Embryonic facial prominence (tissue), 1 donor: ENCODE measurements around the gene CDKN1A.

Source experiments
- DNase-seq: peaks from one replicate; pipeline ENCODE4 v3.0.0-alpha.2; 2016; ENCODE audit errors: extremely low spot score

CDKN1A gene

DNA sequence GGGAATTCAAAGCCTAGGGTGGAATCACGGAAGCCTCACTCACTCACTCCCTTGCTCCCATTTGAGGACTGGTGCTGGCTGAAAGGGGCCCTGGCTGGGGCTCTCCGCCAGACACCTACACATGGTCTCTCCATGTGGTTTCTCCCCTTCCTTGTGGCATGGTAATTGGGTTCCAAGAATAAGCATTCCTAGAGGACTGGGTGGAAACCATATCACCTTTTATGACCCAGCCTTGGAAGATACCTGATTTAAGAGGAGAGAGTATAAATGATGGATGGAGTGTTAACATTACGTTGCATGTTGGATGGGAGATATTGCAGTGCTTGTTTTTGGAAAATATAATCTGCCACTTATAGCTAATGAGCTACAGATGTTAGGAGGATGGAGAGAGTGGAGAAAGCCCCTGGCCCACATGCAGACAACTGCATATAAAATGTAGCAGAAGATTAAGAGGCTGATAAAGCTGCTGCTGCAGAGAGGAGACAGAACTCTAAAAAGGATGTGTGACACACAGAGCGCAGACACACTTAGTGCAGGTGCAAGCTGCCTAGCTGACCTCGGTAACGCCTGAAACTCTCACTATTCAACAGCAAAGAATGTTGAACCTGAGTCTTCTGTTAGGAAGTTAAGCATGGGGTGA is 23.3 kb upstream of the CDKN1A start:
- DNase-seq, result no peak

DNA sequence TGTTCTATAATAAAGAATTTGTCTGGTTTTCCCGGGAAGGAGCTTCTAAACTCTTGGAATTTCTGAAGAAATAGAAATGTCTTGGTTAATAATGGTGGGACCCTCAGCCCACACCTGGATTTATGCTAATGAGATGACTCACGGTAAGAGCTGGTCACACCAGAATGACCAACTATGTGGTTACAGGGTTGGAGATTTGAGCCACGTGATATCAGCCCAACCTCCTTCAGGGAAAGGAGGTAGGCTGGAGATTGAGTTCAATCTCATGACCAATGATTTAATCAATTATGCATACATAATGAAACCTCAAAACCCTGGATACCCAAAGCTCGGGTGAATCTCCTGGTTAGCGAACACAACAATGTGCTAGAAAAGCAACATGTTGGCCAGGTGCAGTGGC is 22.1 kb upstream of the CDKN1A start:
- no peak for DNase-seq

DNA sequence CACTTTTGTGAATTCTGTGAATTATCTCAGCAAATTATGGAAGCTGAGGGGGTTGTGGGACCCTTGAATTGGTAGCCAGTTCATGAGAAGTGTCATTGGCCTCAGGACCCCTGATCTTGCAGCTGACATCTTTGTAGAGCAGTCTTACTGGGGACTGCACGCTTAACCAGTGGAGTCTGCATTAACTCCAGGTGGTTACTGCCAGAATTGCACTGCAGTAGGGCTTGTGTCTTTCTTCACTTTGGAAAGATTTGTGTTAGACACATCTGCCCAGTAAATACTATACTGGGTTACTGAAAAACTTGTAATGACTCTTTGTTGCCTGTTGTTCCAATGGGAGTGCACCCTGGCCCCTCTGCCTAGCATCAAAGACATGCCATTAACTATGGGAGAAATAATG is 21.2 kb upstream of the CDKN1A start:
- DNase-seq, result no peak

DNA sequence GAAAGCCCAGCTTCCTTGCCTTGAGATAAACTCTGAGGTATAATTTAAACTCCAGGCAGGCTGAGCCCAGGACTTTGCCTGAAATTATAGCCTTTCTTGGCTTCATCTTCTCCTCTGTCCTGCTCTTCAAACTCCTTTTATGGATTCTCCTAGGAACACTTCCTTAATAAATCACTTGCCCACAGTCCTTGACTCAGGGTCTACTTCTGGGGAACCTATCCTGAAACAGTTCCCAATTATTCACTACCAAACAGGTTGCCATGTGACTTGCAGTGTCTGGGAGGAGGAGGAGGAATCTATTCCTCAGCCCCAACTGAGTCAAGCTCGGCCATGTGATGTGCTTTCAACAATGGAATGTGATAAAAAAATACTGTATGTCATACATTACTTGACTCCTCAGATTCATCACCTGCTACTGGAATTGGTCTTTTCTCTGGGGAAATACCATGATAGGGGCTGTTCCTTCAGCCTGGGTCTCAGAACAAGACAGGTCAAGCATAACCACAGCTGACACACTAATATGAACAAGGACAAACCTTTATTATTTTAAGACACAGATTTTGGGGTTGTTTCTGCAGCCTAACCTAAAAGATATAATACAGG is 20.5 kb upstream of the CDKN1A start:
- no peak for DNase-seq

DNA sequence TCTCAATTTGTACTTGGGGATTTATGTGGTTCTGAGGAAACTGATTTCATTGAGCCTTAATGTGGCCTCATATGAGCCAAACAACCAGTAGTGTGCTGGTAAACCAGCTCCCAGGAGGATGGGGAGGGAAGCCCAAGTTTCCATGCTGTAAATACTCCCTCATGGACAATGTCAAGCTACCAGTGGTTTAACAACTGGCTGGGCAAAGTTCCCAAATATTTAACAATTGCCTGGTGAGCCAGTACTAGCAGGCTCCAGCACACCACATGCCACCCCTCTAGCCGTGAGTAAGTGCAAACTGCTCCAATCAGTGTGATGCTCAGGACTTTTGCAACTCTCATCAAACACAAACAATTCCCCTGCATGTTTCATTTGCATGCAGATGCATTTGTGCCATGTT is 19.2 kb upstream of the CDKN1A start:
- DNase-seq, result no peak

DNA sequence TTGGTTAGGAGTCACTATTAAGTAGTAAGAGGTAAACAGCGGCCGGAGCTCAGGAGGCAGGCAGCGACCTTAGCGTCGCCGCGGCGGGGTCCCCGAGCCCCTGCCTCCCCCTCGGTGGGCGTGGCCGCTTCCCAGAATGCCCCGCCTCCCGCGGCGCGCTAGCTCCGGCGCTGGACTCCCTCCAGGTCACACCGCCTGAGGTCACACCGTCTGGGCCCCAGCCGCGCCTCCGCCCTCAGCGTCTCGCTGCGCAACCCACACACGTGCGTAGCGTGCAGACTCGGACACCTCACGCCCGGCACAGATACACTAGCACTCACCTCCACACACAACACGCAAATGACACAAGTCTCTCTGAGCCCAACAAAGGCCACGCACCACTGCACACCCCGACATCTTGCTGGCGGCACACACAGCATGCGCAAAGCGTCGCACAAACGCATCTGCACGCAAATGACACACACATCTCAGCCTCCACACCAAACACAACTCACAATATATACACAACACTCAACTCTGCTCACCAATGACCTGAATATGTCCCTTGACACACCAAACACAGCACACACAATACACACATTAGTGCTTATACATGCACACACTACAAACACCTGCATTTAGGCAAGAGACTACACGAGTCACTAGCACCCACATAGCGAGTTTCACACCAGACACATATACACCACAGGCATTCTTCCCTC is 17.6 kb upstream of the CDKN1A start:
- no peak for DNase-seq

DNA sequence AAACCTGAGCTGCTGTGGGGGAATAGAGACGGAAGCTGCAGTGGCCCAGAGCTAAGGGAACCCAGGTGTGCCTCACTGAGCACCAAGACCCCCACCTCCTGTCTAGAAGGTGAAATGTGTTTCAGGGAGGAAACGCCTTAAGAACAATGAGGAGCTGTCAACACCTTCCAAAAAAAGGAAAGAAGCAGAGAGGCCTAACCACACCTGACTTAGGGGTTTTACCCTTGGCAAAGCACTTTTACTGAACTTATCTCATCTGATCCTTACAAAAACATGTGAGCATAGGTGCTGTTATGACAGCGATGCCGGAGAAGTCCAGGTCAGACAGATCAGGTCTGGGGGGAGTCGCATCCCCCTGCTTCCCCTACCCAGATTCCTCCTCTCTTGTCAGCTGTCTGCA is 16.1 kb upstream of the CDKN1A start:
- no peak for DNase-seq

DNA sequence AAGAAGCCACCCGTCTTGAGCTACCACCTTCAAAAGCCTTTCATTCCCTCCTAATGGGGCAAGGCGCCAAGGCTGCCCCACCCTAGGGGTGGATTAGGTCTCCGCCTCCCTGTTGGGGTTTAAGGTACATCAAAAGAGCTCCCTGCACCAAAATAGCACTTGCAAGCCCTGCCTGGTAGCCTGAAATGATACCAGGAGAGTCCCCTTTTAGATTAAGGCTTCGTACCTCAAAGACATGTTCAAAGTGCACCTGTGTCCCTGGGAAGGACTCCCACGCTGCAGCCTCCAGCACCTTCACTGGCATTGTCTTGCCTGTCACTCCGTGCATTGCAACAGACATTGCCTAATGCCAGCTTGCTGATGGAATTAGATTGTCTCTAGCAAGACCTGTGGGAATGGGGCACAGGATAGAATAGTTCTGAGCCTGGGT is 15.7 kb upstream of the CDKN1A start:
- DNase-seq, result no peak

DNA sequence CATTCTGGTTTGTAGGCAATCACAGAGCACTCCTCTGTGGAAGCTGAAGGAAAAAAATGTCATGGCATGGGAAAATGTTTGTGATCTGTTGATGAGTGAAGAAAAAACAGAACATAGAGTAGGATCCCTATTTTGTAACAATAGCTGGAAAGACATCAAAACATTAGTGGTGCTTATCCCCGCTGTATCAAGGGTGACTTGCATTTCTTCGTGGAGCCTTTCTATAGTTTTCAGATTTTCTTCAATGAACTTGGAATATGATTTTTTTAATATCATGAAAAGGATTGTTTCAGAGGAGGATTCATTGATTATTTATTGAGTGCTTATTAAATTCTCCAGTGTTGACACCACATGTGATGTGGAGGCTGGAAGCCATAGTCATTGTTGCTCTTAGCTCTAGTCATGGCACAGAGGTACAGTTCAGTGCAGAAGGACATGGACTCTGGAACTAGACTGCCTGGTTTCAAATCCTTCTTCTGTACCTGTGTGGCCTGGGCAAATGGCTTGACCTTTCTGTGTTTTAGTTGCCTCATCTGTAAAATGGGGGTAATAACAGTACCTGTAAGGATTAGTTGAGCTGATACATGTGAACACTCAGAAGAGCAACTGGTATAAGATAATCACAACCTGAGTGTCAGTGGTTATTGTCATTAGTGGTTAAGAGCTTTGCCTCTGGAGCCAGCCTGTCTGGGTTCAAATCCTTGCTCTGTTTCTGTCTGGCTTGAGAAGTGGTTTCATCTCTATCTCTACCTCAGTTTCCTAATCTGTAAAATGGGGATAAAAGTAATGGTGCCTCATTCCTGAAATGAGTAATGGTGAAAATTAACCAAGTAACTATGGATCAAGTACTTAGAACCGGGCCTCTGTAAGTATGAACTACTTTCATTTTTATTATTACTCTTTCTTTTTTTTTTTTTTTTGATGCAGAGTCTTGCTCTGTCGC is 14.7 kb upstream of the CDKN1A start:
- no peak for DNase-seq

DNA sequence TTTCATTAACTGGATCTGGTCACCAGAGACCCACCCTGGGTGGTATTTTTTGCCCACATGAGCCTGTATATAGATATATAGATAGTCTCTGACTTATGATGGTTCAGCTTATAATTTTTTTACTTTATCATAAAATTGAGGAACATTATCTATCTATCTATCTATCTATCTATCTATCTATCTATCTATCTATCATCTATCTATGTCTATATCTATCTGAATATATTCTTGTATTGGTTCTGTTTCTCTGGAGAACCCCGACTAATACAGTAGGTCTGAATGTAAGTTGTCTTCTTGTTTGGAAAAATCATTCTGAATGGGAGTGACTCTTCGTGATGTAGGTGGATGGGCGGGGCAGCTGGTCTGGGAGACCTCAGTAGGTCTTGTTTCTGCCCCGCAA is 13.3 kb upstream of the CDKN1A start:
- no peak for DNase-seq

DNA sequence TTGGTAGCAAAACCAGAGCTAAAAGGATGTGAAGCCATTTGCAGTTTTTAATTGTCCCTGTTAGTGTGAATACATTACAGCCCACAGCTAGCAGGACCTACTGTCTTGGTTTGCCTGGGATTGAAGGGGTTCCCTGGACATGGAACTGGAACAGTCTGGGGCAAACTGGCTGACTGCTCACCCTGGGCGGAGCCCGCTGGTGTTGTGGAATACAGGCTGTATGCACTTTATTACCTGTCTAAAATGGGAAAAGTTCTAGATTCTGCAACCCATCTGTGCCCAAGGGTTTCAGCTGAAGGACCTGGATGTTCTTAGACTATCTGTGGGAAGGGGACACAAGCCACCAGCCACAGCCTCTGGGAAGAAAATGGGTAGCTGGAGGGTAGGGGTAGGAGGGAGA is 12.2 kb upstream of the CDKN1A start:
- no peak for DNase-seq

DNA sequence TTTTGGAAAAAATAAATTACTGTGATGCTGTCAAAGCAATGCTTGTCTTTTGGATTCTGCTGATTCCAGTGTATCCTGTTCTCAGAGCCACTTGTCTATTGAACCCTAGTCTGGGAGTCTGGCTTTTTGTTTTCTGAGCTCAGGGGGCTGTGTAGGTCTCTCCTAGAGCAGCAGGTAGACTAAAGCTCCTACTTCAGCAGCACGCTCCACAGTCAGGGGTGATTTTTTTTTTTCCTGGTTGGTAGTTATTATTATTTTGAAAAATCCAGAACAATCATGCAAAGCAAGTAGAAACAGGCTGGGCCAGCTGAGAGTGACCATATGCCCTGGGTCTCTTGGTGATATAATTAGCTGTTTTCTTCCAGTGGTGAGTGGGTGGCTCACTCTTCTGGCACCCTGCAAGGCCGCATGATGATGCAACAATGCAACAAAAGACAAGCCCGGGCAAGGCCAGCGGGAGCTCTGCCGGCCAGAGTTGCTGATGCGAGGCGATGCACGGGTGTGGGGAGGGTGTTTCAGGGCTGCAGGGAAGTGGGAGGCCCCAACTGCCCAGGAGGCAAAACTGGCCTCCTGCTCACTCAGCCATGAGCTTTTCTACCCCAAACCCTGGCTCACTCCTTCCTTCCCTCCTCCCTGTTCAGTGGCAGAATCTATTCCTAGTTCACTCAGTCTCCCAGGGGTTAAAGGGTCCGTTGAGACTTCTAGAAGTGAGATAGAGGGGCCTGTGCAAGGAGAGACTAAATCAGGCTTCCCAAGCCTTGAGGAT is 11.5 kb upstream of the CDKN1A start:
- no peak for DNase-seq

DNA sequence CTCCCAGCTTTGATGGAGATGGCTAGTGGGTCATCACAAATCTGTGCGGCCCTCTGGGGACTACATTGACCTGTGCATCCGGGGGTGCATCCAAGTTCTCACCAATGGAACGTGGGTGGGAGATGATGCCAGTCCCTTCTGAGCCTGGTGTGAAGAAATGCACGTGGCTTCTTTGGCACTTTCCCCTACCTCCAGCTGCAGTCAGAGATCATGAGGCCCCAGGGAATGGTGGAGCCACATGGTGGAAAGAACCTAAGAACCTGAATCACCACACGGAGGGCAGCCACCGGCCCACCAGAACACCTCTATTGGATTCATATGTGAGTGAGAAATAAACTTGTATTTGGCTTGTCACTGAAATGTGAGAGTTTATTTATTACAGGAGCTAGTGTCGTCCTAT is 9.9 kb upstream of the CDKN1A start:
- DNase-seq, result no peak

DNA sequence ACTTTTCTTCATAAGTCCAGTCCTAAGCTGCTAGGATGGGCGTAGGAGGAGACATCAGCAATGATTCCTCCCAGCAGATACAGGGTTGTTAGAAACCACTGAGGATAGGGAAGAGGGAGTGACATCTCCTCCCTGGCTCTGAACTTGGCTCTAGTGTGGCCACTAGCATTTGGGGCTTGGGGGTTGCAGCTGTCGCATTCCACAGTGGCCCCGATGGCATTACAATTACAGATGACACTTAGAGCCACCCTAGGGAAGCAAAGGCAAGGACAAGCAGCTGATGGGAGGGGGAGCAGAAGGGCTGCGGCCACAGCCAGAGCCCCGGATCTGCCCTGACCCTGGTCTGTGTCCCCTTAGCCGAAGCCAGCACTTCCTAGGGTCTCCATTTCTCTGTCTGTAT is 9.5 kb upstream of the CDKN1A start:
- DNase-seq, result no peak

DNA sequence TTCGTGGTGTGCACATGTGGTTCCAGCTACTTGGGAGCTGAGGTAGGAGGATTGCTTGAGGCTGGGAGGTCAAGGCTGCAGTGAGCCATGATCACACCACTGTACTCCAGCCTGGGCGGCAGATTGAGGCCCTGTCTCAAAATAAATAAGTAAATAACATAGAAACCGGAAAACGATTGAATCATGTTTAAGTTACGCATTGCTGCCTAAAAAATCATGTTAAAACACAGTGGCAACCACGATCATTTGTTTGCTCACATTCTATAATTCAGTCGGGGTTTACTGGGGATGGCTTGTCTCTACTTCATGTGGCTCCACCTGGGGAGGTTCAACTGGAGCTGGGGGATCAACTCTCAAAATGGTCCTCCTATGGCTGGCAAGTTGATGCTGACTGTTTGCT is 8.2 kb upstream of the CDKN1A start:
- no peak for DNase-seq

DNA sequence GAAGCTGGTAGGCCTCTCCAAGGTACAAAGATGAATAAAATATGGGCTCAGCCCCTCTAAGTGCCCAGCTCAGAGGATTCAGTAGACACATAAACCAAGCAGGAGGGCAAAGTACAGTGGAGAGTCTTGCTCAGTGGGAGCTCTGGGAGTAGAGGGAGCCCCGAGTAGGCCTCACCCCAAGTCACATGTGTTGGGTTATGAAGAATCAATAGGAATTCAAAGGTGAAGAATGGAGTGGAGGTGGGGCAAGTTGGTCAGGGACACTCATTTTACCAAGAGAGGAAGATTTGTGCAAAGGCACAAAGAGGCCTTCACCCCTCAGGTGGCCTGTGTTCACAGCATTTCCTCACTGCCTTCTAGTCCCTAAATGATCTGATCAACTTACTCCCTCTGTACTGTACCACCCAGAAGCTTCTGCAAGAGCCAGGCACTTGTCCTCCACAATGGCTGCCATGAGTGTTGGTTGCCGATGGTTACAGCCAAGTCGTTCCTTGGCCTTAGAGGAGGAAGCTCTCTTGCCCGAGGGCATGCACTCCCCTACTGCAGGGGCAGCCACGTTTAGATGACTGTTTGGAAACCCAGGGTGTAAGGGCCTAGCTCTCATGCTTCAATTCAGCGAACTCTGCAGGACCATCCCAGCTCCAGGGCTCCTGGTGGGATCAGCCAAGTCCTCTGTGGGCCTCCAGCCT is 6.7 kb upstream of the CDKN1A start:
- DNase-seq, result no peak

DNA sequence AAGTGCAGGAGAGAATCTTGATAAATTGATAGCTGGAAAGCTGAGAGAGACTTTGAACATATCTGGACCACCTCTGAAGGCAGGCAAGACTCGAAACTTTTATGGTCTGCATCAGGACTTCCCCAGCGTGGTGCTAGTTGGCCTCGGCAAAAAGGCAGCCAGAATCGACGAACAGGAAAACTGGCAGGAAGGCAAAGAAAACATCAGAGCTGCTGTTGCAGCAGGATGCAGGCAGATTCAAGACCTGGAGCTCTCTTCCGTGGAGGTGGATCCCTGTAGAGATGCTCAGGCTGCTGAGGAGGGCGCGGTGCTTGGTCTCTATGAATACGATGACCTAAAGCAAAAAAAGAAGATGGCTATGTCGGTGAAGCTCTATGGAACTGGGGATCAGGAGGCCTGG is 4.6 kb upstream of the CDKN1A start:
- no peak for DNase-seq

DNA sequence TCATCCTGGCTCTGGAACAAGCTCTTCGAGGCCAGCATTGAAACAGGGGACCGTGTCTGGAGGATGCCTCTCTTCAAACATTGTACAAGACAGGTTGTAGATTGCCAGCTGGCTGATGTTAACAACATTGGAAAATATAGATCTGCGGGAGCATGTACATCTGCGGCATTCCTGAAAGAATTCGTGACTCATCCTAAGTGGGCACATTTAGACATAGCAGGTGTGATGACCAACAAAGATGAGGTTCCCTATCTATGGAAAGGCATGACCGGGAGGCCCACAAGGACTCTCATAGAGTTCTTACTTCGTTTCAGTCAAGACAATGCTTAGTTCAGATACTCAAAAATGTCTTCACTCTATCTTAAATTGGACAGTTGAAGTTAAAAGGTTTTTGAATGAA is 3.6 kb upstream of the CDKN1A start:
- DNase-seq, result no peak

DNA sequence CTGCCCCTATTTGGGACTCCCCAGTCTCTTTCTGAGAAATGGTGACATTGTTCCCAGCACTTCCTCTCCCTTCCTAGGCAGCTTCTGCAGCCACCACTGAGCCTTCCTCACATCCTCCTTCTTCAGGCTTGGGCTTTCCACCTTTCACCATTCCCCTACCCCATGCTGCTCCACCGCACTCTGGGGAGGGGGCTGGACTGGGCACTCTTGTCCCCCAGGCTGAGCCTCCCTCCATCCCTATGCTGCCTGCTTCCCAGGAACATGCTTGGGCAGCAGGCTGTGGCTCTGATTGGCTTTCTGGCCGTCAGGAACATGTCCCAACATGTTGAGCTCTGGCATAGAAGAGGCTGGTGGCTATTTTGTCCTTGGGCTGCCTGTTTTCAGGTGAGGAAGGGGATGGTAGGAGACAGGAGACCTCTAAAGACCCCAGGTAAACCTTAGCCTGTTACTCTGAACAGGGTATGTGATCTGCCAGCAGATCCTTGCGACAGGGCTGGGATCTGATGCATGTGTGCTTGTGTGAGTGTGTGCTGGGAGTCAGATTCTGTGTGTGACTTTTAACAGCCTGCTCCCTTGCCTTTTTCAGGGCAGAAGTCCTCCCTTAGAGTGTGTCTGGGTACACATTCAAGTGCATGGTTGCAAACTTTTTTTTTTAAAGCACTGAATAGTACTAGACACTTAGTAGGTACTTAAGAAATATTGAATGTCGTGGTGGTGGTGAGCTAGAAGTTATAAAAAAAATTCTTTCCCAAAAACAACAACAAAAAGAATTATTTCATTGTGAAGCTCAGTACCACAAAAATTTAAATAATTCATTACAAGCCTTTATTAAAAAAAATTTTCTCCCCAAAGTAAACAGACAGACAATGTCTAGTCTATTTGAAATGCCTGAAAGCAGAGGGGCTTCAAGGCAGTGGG is 2.1 kb upstream of the CDKN1A start:
- no peak for DNase-seq
